ENCODE data around the gene TK1.
"Not testable (repeated sequence)": the region's sequence is repeated elsewhere in the genome, so short reads cannot be mapped to it uniquely, and the experiment has no call there.

TK1 gene, protein sequence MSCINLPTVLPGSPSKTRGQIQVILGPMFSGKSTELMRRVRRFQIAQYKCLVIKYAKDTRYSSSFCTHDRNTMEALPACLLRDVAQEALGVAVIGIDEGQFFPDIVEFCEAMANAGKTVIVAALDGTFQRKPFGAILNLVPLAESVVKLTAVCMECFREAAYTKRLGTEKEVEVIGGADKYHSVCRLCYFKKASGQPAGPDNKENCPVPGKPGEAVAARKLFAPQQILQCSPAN

DNA sequence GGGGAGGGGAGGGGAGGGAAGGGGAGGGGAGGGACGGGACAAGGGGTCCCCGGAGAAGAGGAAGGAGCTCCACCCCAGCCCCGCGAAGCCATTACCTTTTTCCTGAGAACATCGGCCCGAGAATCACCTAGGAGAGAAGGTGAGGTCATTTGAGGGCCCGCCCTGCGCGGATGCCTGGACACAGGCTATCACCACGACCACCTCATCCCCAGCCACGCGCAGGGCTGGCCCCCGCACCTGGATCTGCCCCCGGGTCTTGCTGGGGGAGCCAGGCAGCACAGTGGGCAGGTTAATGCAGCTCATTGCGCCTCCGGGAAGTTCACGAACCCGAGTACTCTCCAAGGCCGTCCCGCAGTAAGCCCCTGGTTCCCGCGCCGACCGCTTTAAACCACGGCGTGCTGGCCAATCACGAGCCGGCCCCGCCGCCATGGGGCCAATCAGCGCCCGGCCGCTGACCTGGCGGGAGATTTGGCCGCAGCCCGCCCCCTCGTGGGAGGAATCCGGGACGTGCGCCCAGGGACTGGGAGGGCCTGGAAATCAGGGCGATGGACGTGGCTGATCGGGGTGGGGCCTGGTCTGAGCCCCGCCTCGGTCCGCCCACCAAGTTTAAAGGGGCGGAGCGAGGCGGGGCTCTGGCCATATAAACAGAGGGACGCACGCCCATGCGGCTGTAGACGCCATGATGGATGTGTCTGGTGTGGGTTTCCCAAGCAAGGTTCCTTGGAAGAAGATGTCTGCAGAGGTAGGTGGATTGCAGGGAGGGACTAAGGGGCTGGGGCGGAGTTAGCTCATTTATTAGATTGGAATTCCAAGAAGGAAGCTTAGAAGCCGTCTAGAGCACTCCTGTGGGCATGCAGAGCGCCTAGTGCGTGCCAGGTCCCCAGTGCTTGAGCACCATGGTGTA lies at the start of gene TK1, which contains the start of gene AFMID:
TSS of gene TK1 (minus strand) at position 361 of the 904 bp plus-strand sequence. CDS start at position 303, 58 bp downstream.
TSS of gene AFMID (plus strand) at position 671 of the 904 bp plus-strand sequence. CDS start at position 680, 9 bp downstream.
- DNase-seq (ENCODE audit: low read depth), result peak; percentile 99

DNA sequence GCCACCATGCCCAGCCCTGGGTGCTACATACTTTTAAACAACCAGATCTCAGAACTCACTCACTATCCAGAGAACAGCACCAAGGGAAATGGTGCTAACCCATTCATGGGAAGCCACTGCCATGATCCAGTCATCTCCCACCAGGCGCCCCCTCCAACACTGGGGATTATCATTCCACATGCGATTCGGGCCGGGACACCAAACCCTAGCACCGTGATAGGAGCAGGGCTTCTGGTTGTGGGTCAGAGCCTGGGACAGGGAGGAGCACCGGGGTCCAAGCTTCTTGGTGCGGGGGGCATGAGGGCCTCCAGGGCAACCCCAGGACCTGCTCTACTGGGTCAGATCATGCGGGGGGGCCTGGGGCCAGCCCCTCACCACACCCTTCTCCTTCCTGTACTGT lies 49.0 kb upstream of the TK1 start:
- no peak for DNase-seq (ENCODE audit: low read depth)

DNA sequence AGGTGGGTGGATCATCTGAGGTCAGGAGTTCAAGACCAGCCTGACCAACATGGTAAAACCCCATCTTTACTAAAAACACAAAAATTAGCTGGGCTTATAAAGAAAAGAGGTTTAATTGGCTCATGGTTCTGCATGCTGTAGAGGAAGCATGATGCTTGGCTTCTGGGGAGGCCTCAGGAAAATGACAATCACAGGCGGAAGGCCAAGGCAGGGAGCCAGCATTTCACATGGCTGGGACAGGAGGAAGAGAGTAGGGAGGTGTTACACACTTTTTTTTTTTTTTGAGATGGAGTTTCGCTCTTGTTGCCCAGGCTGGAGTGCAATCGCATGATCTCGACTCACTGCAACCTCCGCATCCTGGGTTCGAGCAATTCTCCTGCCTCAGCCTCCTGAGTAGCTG lies 48.2 kb upstream of the TK1 start:
- DNase-seq (ENCODE audit: low read depth), result not testable (repeated sequence)

DNA sequence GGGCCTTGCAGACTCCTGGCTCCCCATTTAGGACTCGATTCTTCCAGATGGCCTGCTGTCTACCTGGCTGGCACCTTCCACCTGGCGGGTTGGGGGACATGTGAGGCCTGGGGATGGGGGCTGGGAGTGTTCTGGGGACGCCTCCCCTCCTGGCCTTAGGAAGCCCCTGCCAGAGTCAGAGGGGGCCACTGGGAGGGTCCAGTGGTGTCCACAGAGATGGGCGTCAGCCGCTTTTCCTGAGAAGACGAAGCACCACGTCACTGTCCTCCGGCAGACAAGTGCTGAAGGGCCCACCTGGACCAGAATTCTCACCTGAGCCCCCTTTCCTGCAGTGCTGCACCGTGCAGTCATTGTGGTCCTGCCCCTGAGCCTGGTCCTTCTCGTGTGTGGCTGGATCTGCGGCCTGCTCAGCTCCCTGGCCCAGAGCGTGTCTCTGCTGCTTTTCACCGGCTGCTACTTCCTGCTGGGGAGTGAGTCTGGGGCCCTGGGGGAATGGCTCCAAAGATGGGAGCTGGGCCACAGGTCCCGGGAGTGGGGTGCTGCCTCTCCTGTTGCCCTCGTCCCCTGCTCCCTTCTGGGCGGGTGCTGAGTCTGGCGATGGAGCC lies 47.5 kb upstream of the TK1 start:
- no peak for DNase-seq (ENCODE audit: low read depth)

DNA sequence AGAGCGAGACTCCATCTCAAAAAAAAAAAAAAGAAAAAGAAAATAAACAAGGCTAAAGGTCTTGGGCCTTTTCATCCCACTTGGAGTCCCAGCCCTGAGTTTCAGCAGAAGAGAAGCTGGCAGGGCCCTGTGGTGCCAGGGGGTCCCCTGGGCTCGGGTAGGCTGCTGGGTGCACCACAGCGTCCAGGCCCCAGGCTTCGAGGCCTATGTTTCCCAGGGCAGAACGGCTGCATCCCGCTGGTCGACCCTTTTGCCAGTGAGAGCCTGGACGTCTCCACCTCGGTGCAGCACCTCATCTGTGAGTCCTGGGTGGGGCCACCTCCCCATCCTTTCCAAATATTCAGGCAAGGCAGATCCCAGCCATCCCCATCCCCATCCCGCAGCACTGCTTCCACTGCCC lies 46.8 kb upstream of the TK1 start:
- DNase-seq (ENCODE audit: low read depth), result no peak

DNA sequence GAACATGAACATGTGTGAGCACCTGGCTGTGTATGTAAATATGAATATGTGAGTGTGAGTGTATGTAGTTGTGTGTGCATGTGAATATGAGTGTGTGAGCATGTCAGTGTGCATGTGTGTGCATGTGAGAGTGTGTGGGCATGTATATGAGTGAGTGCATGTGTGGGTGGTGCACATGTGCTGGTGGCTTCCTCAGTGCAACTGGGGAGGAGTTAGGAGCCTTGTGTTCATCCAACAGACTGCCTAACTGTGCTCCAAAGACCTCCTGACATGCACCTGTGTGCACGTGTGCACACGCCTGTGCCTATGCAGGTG lies 46.0 kb upstream of the TK1 start:
- DNase-seq (ENCODE audit: low read depth), result no peak

DNA sequence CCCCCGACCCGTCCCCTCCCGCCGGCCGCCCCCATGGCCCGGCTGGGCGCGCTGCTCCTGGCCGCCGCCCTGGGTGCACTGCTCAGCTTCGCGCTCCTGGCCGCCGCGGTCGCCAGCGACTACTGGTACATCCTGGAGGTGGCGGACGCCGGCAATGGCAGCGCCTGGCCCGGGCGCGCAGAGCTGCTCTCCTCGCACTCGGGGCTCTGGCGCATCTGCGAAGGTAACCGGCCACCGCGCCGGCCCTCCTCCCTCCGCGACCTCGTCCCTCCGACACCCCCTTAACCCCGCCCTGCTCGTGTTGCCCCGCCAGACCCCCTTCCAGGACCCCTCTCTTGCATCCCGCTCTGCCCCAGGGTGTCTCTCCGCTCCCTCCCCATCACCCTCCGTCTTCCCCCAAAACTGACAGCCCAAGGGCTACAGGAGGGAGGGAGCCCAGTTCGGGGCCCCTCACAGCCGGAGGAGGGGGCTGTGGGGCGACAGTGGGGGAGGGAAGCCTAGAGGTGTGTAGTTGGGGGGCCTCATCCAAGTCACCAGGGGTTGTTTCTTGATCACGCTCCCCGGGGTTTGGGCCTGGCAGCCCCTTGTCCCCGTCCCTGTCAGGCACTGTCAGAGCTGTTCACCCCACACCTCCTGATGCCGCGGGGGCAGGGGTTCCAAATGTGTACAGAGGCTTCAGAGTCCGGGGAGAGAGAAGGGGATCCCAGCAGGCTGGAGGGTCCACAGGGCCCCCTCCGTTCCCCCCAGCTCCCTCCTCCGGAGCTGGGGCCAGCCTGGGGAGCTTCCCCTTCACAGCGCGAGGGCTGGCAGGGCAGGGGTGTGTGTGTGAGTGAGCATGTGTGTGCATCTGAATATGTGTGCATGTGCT lies 45.4 kb upstream of the TK1 start:
- no peak for DNase-seq (ENCODE audit: low read depth)

DNA sequence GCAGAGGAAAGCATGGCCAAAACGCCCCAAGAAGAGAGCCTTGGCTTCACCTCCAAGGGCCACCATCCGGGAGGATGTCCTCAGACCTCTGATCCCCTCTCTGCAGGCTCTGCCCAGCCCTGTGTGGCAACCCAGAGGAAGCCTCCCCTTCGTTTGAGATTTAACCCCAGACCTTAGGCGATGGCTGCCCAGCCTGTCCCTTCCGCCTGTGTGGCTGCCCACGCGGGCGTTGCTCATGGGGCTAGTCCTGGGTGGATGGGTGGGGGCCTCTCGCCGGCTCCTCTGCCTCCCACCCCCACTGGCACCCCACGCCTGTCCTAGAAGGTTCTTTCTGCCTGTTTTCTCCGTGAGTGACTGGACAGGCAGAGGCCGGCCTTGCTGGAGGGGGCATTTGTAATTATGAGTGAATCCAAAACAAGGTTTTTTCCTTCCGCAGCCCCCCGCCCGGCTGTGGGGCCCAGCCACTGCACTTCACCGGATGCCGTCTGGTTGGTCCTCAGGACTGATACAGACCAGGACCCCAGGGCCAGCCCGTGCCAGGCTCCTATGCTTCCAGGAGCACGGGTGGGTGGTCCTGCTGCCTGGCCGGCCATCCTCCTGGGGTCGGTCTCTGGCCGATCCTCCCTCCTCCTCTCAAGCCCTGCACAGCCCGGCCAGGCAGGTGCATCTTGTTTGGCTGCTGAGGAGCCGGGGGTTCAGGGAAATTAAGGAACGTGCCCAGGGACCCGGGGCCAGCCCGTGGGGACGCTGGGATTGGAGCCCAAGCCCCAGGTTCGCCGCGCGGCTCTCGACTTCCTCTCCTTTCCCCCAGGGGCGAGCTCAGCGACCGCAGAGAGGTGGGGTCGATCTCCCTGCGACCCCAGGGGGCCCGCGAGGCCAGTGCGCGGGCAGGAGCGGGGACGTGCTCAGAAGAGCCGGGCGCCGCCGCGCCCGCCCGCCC lies 44.4 kb upstream of the TK1 start, which contains the start of gene TMEM235:
TSS of gene TMEM235 (plus strand) at position 636 of the 940 bp plus-strand sequence. CDS start 393 bp downstream, outside the sequence.
- no peak for DNase-seq (ENCODE audit: low read depth)

DNA sequence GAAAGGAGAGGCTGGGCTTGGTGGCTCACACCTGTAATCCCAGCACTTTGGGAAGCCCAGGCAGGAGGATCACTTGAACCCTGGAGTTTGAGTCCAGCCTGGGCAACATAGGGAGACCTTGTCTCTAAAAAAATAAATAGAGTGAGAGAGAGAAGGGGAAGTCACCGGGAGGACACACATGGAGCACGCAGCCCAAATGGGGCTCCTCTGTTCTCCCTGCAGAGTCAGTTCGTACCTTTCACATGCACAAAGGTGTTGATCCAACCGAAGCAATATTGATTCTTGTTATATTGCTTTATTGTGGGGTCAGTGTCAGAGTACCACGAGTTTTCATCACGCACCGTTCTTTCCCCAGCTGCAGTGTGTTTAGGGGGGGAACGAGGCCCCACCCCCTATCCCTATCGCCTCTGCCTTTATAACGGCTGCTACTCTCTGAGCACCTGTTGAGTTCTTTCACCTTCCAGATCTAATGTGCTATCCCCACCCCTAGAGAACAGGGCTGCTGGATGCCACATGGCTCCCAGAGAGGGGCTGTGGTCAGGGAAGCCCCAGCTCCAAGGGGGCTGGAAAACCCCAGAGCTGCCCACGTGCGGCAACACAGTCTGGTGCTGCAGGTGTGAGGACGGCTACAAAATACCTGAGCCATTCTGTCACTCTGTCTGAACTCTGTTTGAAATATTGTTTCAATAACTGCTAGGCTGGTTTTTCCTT lies 43.6 kb upstream of the TK1 start:
- no peak for DNase-seq (ENCODE audit: low read depth)

DNA sequence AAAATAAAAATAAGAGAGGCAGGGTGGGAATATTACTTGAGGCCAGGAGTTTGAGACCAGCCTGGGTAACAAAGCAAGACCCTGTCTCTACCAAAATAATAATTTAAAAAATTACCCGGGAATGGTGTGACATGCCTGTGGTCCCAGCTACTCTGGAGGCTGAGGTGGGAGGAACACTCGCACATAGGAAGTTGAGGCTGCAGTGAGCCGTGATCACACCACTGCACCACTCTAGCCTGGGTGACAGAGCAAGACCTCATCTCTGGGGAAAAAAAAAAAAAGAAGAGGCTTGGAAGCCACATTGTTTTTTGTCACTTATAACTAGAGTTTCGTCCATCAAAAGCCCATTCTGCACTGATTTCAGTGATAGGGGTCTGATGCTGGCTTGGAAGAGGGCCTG lies 41.3 kb upstream of the TK1 start:
- no peak for DNase-seq (ENCODE audit: low read depth)

DNA sequence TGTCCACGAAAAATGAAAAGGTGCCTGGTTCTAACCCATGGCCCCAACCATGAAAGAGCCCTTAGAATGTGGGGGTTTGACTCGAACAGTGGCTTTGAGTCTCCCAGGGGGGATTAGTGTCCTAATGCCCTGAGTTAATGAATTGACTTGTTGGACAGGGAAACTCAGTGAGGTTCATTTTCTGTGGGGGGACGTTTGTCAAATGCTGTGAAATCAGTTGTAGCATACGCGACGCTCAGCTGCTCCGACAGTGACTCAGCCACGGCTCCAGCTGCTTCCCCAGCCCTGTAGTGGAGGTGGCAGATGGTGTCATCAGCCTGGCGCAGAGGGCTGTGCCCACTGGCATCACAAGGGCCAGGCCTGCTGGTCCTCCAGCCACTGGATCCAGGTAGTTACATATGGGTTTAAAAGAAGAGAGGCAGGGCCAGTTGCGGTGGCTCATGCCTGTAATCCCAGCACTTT lies 40.6 kb upstream of the TK1 start:
- no peak for DNase-seq (ENCODE audit: low read depth)

DNA sequence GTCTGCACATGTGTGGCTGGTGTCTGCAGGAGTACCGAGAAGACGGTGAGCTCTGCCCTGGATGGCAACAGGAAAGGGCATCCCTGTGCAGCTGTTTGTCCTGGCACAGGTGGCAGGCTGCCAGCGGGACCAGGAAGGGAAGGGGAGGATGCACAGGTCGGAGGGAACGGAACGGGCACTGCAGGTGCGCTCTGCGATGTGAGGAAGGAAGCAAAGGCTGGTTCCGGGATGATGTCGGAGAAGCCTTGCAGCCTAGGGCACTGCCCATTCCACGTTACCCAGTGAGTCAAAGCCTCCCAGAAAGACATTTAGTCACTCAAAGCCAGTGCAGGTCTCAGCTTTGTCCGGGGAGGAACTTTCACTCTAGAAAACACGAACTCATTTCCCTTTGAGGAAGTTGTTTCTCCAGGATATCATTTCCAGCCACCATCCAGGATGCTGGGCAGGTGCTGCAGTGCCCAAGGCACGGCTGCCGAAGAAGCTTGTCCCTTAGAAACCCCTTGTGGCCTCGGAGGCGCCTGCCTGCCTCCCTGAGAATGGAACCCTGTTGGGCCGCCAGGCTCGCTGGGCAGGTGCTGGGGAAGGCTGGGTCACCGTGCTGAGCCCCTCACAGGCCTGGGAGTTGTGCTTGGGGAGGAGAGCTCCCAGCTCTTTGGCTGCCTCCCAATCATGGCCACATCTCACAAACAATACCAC lies 40.1 kb upstream of the TK1 start:
- DNase-seq (ENCODE audit: low read depth), result no peak

DNA sequence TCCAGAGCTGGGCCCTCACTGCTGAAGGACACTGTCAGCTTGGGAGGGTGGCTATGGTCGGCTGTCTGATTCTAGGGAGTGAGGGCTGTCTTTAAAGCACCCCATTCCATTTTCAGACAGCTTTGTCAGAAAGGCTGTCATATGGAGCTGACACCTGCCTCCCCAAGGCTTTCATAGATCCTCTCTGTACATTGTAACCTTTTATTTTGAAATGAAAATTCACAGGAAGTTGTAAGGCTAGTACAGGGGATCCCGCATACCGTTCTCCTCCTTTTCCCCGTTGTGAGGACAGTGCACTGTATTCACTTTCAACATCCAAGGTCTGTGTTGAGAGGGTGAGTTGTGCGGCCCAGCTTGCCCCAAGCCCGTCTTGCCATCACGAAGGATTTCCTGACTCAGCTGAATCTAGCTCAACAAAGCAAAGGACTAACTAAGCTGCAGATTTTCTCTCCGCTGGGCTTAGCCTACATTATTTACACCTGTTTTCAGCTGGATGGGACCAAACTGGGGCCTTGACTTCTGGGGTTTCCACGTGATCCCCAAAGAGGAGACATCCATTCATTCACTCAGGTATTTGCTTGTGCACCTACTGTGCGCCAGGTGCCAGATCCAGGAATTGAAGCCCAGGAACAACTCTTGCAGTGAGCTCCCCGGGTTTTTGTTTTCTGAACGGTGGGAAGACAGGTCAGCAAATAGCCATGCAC lies 39.4 kb upstream of the TK1 start:
- DNase-seq (ENCODE audit: low read depth), result no peak

DNA sequence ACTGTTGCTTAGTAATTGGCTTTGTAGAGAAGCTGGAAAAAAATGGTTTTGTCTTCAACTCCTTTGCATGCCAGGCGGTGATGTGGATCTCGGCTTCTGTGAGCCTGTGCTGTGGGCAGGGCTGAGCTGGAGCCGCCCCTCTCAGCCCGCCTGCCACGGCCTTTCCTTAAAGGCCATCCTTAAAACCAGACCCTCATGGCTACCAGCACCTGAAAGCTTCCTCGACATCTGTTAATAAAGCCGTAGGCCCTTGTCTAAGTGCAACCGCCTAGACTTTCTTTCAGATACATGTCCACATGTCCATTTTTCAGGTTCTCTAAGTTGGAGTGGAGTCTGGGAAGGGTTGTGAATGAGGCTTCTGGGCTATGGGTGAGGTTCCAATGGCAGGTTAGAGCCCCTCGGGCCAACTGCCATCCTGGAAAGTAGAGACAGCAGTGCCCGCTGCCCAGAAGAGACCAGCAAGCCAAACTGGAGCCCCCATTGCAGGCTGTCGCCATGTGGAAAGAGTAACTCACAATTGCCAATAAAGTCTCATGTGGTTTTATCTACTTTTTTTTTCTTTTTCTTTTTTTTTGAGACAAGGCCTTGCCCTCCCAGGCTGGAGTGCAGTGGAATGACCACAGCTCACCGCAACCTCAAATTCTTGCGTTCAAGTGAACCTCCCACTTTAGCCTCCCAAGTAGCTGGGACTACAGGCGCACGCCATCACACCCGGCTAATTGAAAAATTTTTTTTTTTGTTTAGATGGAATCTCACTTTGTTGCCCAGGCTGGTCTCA lies 38.4 kb upstream of the TK1 start:
- no peak for DNase-seq (ENCODE audit: low read depth)

DNA sequence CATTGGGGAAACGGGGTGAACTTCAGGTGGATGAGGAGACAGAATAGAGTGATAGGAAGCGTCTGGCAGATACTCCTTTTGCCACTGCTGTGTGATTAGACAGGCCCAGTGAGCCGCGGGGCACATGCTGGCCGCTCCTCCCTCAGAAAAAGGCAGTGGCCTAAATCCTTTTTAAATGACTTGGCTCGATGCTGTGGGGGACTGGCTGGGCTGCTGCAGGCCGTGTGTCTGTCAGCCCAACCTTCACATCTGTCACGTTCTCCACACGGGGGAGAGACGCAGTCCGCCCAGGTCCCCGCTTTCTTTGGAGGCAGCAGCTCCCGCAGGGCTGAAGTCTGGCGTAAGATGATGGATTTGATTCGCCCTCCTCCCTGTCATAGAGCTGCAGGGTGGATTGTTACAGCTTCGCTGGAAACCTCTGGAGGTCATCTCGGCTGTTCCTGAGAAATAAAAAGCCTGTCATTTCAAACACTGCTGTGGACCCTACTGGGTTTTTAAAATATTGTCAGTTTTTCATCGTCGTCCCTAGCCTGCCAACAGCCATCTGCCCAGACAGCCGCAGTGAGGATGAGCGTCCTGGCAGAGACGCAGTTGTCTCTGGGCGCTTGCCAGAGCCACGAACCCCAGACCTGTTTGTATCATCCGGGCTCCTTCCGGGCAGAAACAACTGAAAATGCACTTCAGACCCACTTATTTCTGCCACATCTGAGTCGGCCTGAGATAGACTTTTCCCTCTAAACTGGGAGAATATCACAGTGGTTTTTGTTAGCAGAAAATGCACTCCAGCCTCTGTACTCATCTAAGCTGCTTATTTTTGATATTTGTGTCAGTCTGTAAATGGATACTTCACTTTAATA lies 37.6 kb upstream of the TK1 start:
- no peak for DNase-seq (ENCODE audit: low read depth)

DNA sequence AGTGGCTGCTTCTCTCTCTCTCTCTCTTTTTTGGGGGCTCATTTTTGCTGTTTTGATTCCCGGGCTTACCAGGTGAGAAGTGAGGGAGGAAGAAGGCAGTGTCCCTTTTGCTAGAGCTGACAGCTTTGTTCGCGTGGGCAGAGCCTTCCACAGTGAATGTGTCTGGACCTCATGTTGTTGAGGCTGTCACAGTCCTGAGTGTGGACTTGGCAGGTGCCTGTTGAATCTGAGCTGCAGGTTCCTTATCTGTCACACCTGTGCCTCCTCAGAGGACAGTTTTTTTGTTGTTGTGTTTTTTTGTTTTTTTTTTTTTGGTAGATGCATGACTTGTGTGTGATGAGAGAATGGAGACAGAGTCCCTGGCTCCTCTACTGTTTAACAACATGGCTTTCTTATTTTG lies 36.9 kb upstream of the TK1 start:
- no peak for DNase-seq (ENCODE audit: low read depth)

DNA sequence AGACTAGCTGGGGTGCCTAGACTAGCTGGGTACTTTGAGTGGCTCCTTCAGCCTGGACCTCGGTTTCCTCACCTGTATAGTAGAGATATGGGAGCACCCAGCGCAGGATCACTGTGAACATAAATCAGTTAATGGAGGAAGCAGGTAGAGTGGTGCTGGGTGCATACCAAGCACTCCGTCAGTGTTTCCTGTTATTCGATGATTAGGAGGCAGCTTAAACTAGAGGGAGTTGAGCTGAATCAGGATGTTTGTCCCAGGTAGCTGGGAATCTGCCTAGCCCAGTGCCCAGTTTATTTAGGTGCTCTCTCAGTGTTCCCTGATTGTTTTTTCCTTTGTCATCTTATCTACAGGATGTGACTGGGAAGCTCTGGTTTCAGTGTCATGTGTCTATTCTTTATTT lies 36.2 kb upstream of the TK1 start:
- DNase-seq (ENCODE audit: low read depth), result no peak

Measured in activated T-cell treated with anti-CD3 and anti-CD28 coated beads for 48 hours (primary cell).